Activated CD4-positive, alpha-beta T cell treated with anti-CD3 and anti-CD28 coated beads, Interleukin-2, amount 50 U/mL, for 48 hours (primary cell): ENCODE results near the gene GP5.
A peak's percentile ranks its signal among the peaks of the same experiment; 100 is the strongest.

ENCODE experiments used
- DNase-seq, 2 experiments: peaks; one replicate each; pipeline ENCODE4 v3.0.0-alpha.2; 2020

Gene GP5, protein sequence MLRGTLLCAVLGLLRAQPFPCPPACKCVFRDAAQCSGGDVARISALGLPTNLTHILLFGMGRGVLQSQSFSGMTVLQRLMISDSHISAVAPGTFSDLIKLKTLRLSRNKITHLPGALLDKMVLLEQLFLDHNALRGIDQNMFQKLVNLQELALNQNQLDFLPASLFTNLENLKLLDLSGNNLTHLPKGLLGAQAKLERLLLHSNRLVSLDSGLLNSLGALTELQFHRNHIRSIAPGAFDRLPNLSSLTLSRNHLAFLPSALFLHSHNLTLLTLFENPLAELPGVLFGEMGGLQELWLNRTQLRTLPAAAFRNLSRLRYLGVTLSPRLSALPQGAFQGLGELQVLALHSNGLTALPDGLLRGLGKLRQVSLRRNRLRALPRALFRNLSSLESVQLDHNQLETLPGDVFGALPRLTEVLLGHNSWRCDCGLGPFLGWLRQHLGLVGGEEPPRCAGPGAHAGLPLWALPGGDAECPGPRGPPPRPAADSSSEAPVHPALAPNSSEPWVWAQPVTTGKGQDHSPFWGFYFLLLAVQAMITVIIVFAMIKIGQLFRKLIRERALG

DNA sequence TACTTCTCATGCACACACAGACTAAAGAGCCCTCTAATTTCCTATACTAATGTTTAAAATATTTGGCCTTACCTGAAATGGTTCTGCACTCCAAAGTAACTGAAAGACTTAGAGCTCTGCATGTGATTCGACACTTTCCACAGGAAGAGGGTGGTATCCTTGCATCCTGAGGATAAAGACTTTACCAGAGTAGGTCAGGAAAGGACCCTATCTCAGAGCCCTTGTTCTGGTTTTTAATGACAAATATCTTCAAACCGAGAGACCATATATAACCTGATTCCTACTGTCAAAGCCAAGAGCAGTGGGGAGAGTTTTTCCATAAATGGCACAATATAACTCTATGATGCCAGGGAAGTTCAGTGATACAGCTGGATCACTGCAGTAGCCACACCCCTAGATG, at the start of gene GP5:
Gene GP5 (minus strand): TSS at position 101 of the 400 bp plus-strand sequence. CDS start 984 bp downstream, outside the sequence.
- no peak for DNase-seq

DNA sequence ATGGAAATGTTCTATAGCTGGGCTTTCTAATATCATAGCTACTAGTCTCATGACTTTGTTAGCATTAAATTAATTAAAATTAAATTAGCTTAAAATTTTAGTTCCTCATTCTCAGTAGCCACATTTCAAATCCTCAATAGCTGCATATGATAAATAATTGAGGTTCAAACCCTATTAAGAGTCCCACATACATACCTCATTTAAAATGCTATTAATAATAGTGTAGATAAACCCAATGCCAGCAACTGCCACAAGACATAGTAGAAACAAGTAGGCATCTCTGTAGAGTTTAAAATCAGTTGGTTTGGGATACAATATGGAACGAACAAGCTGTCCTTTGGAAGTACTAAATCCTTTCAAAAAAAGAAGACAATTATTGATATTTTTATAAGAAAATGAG, 48.6 kb upstream of the GP5 start:
- no peak for DNase-seq

DNA sequence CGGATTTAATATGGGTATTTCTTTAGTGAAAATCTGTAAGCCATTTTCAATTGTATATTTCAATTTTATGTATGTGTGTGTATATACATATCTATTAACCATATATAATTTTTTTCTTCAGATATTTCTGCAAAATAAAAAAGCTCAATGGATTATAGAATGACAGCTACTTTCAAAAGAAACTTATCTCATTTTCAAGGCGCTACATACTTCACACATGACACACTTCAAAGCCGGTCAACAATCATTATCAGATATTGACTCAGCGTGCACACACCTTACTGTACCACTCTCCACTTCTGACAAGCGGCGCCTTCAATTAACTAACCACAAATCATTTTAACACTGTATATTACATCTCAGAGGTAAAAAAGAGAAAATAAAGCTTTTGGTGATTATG, 48.1 kb upstream of the GP5 start:
- no peak for DNase-seq

DNA sequence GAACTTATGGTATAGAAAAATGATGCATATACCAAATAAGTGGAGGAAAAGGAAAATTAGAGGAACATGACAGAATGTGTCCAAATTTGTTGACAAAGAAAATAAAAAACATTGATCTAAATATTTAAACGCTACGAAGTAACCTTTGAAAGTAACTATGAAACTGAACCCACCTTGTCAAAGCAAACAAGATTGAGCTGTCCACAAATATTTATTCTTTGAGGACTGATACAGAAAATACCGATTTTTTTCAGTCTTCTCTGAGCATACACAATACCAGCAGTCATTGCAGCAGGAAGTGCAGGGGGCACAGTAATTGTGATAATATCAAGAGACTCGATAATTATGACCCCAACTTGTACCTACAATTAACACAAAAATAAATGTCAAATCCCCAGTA, 47.7 kb upstream of the GP5 start:
- no peak for DNase-seq

DNA sequence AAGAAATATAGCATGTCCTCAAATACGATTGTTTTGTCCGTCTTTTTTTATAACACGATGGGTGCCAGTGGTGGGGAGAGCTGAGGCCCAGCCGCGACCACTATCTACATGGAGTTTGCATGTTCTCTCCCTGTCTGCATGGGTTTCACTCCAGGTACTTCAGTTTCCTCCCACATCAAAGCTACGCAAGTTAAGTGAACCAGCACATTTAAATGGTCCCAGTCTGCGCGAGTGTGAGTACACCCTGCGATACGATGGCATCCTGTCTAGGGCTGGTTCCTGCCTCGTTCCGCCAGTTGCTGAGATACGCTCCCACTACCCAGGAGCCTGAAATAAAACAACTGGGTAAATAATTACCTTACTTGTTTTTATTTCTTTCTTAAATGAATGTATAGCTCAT, 47.1 kb upstream of the GP5 start:
- no peak for DNase-seq

DNA sequence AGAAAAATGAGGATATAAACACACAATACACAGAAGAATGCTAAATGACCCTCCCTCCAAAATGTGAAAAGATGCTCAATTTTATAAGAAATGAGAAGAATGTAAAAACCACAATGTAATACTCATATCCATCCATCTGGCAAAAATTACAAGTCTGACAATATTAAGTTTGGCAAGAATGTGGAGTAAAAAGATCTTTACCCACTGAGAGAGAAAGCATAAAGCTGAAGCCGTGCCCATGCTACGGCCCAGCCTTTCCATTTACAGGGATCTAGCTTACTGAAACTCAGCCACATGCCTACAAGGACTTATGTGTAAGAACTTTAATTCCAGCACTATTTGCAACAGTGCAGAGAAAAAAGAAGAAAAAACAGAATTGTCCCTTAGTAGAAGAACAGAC, 44.8 kb upstream of the GP5 start:
- no peak for DNase-seq

DNA sequence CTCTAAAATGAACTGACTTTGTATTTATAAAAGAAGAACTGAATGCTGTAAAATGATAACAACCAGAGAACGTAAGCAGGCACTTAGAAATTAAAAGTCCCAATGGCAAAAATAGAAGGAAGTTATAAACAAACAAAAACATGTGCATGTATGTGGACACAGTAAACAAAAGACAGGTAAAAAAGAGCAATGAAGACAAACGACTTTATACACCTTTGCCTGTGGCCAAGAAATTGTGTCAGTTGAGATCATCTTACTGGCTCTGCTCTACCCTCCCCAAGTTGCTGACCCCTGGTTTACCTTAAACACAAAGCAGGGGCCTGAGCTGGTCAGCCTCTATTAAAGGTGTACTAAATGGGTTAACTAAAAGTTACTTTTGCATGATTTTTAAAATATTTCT, 41.7 kb upstream of the GP5 start:
- no peak for DNase-seq

DNA sequence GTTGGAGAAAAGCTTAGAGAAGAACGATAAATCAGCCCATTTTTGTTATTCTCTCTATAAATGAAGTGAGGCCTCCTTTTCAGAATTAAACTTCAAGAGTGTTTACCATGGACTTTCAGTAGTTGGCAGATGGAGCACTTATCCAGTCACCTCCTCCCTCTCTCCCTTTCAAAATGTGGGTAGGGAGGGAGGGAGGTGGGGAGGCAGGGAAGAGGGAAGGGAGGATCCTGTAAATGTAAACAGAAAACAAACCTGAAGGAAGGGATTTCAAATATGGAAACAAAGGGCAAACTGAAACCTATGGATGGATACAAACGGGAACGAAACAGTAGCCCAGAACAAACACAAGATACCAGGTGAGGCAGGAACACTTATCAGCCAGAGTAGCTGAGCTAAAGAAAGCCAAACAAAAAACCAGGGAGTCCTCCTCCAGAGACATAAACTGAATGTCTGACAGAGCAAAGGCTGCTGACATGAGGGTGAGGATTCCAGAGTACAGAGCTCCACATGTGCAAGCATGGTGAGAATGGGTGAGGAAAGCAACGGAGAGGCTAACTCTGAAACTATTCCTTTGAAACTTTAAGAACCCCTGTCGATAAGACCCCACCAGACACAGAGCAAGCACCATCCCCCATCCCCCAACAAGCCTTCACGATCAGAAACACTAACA, 41.0 kb upstream of the GP5 start:
- no peak for DNase-seq

DNA sequence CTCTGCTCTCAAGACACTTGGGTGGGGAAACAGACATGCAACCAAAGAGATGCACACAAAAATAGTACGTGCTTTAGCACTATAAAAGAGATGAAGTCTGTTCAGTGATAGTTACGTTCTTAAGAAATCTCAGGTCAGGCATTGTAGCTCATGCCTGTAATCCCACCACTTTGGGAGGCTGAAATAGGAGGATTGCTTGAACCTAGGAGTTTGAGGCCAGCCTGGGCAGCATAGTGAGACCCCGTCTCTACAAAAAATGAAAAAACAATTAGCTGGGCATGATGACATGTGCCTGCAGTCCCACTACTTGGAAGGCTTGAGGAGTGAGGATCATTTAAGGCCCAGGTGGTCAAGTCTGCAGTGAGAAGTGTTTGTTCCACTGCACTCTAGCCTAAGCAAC, 35.4 kb upstream of the GP5 start:
- DNase-seq = no peak

DNA sequence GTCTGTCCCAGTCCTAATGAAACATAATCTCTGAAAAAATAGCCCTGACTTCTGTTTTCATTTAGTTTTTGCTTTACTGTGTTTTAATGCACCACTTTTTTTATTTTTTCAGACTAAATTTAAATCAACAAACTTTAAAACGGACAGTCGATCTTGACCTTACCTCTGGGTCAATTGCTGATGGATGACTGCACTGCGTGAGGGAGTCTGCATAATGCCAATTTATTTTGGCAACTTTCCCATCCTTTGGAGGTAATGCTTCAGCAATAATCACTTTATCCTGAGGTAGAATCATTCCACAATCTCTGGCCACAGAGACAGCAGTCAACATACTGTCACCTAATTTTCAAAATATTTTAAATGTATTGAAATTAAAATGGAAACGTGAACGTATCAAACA, 32.5 kb upstream of the GP5 start:
- DNase-seq = no peak

DNA sequence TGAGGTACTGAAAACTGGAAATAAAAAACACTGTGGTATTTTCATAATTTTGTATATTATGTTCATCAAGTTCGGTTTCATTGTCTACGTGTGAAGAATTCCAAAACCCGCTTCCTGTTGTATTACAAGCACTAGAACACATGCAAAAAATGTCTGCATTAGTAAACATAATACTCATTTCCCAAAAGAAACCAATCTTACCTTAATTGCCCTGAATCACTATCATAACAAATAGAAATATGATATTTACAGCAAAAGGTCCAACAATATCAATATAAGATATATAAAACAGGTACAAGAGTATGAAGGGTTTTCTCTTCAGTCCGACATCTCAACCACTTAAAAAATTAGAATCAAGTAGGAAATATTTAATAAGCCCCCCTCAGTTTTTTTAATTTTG, 26.3 kb upstream of the GP5 start:
- DNase-seq = no peak

DNA sequence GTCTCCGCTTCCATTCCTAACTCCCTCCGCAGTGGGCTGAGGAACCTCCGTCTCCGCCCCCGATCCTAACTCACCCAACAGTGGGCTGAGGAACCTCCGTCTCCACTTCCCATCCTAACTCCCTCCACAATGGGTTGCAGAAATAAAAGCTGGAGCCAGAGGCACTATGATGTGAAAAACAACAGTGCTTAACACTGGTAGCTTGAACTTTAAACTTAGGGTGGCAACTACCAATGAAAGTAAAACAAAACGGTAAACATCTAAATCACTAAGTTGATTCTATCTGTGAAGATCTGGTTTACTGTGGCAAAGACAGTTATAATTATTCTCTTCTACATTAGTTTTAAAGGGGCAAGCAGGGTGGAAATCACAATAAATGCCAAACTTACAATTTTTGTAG, 25.9 kb upstream of the GP5 start:
- no peak for DNase-seq

DNA sequence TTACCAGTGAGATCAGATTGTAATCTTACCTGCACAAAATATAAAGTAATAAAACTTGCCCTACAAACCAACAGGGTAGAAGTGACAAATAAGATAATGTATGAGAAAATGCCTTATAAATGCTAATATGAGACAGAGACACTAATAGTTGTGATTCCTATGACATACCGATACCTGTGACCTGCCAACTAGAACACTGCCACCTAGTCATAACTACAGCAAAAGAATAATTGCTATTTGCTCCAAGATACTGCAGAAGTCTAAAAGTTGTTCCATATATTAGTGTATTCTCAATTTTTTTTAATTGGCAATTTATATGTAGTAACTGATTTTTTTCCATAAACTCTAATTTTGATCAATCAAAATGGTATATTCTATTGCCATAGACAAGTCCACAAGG, 25.3 kb upstream of the GP5 start:
- DNase-seq = no peak

DNA sequence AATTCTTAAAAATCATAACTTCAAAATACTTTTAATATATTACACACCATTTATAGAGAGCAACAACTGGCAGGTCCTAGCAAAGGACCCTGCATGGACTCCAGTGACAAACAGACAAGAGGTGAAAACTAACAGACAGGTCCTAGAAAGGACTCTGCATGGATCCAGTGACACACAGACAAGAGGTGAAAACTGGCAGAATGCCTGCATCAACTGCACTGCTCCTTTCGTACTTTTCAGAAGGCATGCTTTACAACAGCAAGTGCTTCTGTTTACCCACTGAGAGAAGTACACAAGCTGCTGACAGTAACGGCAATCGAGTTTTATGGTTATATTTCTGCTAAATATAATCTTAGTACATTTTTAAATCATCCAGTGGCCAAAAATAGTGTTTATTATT, 24.3 kb upstream of the GP5 start:
- no peak for DNase-seq

DNA sequence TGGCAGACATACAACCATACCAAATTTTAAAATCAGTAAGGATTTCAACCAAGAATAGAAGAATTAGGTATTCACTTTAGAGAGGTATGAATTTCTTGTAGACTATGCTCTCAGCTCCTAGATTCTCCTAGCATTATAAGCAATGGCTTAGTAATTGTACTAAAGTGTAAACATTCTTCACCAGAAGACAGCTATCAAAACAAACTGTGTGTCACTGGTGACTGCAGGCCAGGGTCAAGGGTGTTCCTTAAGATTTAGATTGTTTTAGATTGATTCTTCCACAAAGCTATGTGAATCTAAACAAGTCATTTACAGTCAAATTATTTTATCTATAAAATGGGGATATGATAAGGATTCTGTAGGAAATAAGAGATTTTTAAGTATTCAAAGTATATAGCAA, 23.1 kb upstream of the GP5 start:
- no peak for DNase-seq

DNA sequence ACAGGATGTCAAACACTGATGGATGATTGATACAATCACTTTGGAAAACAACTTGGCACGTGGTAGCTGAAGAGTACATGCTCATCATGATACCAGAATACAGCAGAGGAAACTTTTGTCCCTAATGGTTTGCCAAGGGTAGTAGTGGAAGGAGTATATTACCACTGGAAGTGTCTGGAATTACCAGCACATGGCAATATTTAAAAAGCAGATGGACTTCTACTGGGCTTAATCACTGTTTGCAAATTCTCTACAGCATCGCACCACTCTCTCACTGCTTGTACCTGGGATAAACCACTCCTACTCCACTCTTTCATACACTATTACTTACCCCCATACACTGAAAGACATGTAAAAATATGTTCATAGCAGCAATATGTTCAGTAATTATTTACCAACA, 19.6 kb upstream of the GP5 start:
- DNase-seq = no peak

DNA sequence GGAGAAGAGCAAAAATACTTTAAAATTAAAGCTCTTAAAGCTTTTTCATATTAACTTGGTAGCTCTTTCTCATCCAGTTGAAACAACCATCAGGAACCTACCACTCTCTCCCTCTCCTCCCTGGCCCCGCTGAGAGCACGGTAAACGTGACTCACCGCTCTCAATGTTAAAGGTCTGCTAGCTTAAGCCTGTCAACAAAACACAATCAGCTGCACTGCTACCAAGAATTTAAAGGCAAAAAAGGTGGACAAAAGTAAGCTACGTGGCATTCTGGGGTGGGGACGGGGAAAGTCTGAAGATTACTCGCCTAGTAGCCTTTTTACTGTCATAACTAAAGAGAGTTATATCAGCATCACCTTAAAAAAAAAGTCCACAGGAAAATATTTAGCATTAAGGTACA, 8.4 kb upstream of the GP5 start:
- no peak for DNase-seq

DNA sequence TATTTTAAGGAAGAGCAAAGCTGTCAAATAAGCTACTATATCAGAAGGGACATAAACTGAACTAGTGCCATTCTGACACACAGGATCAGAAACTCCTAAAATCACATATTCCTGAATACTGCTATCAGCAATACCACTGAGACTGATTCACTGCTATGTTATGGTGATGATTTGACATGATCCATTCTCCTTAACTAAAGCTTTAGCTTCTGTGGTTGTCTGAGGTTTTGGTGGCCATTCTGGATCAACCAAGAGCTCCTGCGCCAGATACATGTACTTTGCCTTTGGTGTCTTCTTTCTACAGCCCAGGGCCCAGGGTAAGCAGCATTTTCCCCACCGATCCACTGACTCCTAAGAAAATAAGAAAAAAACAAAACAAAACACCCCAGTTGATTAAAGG, 6.7 kb upstream of the GP5 start:
- no peak for DNase-seq

DNA sequence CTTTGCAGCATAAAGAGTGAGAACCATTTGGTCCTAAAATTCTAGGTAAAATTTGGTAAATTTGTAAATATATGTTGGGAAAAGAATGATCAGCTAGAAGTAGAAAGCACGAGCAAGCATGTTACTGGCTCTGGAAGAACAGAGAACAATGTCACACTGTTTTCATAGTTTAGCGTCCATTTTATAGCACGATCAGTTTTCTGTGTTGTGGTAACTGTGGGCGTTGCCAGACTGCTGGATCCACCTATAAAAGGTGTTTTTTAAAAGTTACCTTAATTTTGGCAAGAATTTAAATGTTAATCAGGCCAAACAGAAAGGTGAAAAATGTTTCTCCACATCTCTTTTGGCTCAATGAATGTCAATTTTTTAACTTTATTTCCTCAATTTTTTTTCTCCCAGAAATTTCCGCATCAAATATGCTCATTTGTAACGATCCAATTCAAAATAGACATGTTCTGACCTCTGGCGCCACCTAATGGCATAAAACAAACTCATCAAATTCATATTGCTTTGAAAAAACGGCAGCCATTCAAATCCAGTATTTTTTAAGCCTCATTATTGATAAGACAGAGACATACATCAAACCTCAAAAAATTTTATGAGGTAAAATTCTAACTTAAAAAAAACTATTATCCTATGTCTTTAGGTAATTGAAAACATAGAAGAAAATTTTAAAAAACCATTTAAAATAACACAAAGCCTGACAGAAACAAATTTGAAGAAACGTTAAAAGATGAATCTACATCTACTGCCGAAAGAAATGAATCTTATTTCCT, 5.5 kb upstream of the GP5 start:
- DNase-seq = peak in 1 of 2 experiments; percentile 24

DNA sequence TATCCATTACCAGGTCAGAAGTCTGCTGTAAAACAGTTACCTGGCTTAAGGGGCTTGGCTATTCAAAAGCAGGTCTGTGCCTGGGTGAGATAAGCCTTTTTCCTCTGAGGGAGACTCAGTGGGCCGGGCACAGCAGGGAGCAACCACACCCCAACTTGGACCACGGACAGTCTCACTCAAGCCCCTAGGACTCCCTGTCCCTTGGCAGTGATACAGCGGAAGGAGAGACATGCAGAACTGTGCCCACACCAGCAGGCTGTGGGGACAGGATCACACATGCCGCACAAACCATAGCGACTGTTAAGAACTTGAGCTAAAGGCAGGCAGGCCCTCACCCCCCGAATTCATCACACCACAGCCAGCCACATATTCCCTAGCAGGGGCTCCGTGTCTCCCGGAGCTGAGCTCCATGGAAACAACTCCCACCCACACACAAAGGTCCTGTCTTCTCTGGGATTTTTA, 2.8 kb upstream of the GP5 start:
- no peak for DNase-seq

DNA sequence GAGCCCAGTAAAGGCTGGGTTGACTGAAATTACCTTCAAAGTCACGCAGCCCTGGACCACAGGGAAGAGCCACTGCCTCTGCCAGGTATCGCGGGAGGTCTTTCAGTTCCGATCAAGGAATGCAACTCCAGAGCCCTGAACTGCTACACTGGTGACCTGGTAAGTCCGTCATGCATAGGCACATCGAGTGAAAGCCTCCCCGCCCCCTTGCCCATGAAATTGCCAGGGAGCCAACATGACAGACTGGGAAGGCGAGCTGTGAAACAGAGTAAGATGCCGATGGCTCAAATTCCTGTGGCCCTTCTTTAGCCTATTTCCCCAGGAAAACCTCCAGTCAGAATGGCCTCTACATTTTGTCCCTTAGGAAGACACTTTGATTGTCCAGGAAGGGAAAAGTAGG, 2.3 kb upstream of the GP5 start:
- DNase-seq = no peak

DNA sequence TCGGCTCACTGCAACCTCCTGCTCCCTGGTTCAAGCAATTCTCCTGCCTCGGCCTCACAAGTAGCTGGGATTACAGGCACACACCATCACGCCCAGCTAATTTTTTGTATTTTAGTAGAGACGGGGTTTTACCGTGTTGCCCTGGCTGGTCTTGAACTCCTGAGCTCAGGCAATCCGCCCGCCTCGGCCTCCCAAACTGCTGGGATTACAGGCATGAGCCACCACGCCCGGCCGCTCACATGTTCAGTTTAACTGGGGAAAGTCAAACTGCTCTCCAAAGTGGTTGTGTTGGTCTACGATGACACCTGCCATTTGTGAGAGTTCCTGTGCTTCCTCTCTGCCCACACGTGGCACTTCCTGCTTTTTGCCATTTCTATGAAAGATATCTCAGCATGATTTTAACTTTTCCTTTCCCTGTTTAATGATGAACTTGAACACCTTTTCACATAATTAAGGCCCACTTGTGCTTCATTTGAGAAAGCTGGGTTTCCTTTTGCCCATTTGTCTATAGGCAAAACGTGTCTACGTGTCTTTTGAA, 877 bp upstream of the GP5 start:
- no peak for DNase-seq

DNA sequence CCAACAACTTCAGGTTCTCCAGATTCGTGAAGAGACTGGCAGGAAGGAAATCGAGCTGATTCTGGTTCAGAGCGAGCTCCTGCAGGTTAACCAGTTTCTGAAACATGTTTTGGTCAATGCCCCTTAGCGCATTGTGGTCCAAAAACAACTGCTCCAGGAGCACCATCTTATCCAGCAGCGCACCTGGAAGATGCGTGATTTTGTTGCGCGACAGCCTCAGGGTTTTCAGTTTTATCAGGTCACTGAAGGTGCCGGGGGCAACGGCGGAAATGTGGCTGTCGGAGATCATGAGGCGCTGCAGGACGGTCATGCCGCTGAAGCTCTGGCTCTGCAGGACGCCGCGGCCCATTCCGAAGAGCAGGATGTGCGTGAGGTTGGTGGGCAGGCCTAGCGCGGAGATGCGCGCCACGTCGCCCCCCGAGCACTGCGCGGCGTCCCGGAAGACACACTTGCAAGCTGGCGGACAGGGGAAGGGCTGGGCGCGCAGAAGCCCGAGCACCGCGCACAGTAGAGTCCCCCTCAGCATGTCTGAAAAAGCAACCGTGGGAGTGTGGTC, 1.2 kb downstream of the GP5 start:
- peak; percentile 16 to 32 for DNase-seq
